PC-3 (cell line): ENCODE data around the gene MC2R. TPM values are rescaled to one million over a fixed set of nuclear protein-coding genes. Genes with fewer than 3 reads are reported as not detected.
"Not testable (repeated sequence)": the region's sequence is repeated elsewhere in the genome, so short reads cannot be mapped to it uniquely, and the experiment has no call there.

ENCODE experiments used
- ATAC-seq: fragments of 200-7000 bp; cut with Tn5 transposase; 2 replicates; pipeline ENCODE4 v1.9.1; 2020; ENCODE audit warnings: mild to moderate bottlenecking, moderate library complexity
- BruUV-seq: library from RNA; stranded (reverse); fragments of 400-500 nt; replicated peaks from 2 replicates; lab custom pipeline; 2021; lab: Mats Ljungman, UMichigan
- CTCF ChIA-PET: fragments of 300-600 bp; sonication (Branson Sonifier 250); formaldehyde crosslinking; loops from one replicate; lab custom pipeline; 2022; ENCODE audit warnings: antibody characterized with exemption; lab: Charles Lee
- POLR2A ChIA-PET: fragments of 300-600 bp; sonication (Branson Sonifier 250); formaldehyde crosslinking; loops from one replicate; lab custom pipeline; 2022; ENCODE audit warnings: antibody characterized with exemption; ENCODE audit not compliant: unreplicated experiment; lab: Charles Lee
- DNase-seq: peaks from one replicate; pipeline ENCODE4 v3.0.0-alpha.2; 2015
- H2AFZ ChIP-seq: fragments of 300-600 bp; sonication (generic); 2 replicates; pipeline ENCODE4 v1.6.0; 2016; ENCODE audit warnings: antibody characterized with exemption, low read length
- H3F3A ChIP-seq: fragments of 300-600 bp; sonication (generic); one replicate; pipeline ENCODE4 v1.6.0; 2017; ENCODE audit warnings: antibody characterized with exemption, low read length, control low read depth, mild to moderate bottlenecking; ENCODE audit not compliant: unreplicated experiment
- H3K27ac ChIP-seq: fragments of 300-600 bp; sonication (generic); 2 replicates; pipeline ENCODE4 v1.5.1; 2016; ENCODE audit warnings: mild to moderate bottlenecking, low read length
- H3K27me3 ChIP-seq: fragments of 300-600 bp; sonication (generic); 2 replicates; pipeline ENCODE4 v1.6.1; 2016; ENCODE audit warnings: low read length, mixed read lengths
- H3K36me3 ChIP-seq: fragments of 300-600 bp; sonication (generic); 2 replicates; pipeline ENCODE4 v1.6.1; 2016; ENCODE audit warnings: low read depth, mixed run types, low read length, mixed read lengths
- H3K4me1 ChIP-seq: fragments of 300-600 bp; sonication (generic); 2 replicates; pipeline ENCODE4 v1.5.1; 2016; ENCODE audit warnings: low read length; ENCODE audit not compliant: insufficient read depth
- H3K4me2 ChIP-seq: fragments of 300-600 bp; sonication (generic); 2 replicates; pipeline ENCODE4 v1.6.0; 2016; ENCODE audit warnings: low read length
- H3K4me3 ChIP-seq: fragments of 300-600 bp; sonication (generic); 2 replicates; pipeline ENCODE4 v1.5.1; 2016; ENCODE audit warnings: mild to moderate bottlenecking, low read length, mixed read lengths
- H3K79me2 ChIP-seq: fragments of 300-600 bp; sonication (generic); 2 replicates; pipeline ENCODE4 v1.6.1; 2017; ENCODE audit warnings: low read length, mixed read lengths
- H3K9ac ChIP-seq: fragments of 300-600 bp; sonication (generic); 2 replicates; pipeline ENCODE4 v1.6.0; 2016; ENCODE audit warnings: mild to moderate bottlenecking, low read length
- H3K9me2 ChIP-seq: fragments of 300-600 bp; sonication (generic); replicated peaks from 2 replicates; pipeline ENCODE4 v1.6.1; 2016; ENCODE audit warnings: mixed run types, low read length, mixed read lengths
- H3K9me3 ChIP-seq: fragments of 300-600 bp; sonication (generic); 2 replicates; pipeline ENCODE4 v1.6.1; 2016; ENCODE audit warnings: low read length, mixed read lengths
- H4K20me1 ChIP-seq: fragments of 300-600 bp; sonication (generic); 2 replicates; pipeline ENCODE4 v1.6.1; 2016; ENCODE audit warnings: low read length, mixed read lengths
- EZH2 ChIP-seq: fragments of 300-600 bp; sonication (generic); IDR thresholded peaks from one replicate; pipeline ENCODE4 v1.6.1; 2017; ENCODE audit warnings: antibody characterized with exemption, mild to moderate bottlenecking, low read length; ENCODE audit not compliant: unreplicated experiment
- EZH2phosphoT487 ChIP-seq: fragments of 300-600 bp; sonication (generic); IDR thresholded peaks from 2 replicates; pipeline ENCODE4 v1.6.1; 2018; ENCODE audit warnings: mild to moderate bottlenecking, antibody characterized with exemption, low read length, borderline replicate concordance
- intact Hi-C: fragments of 100-400 bp; cut with micrococcal nuclease; formaldehyde crosslinking; loops from 2 replicates; pipeline ENCODE4 v1.9.0; 2023
- total RNA-seq: library from RNA; depleted of rRNA; stranded (reverse); fragments of >200 nt; gene quantifications from 2 replicates; pipeline ENCODE4 v1.2.3, GENCODE V29; 2014
- TF ChIP-seq, protein P1 (sequence below): fragments of 300-600 bp; sonication (generic); conservative IDR thresholded peaks from 2 replicates; pipeline ENCODE4 v1.5.1; 2017; ENCODE audit warnings: antibody characterized with exemption, low read depth, mild to moderate bottlenecking, low read length

The MC2R gene
- total RNA-seq, 1 experiment from 2014 or later = not detected

DNA sequence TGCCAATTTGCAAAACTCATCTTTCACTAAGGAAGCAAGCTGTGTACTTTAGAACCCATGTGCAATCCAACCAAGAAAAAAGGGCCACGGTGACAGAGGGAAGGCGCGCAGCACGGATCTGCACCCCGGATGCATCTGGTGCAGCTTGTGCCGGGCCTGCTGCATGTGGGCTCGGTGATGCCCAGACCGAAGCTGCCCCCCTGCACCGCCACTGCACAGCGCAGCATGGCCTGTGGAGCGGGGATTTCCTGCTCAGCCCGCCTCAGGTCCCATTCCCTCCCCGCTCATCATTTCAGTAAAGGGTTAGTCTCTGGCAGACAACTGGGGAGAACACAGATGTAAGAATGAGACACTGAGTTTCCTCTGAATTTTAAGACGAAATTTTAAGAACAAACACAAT is 43.0 kb downstream of the MC2R start:
- Histone ChIP-seq H4K20me1 (no peaks in the 10 kb centered on the region), H3K9ac (no peak overlapping the region), H3K9me3 (no peaks in the 10 kb centered on the region), H3F3A (no peaks in the 10 kb centered on the region), H2AFZ (no peak overlapping the region), H3K4me2 (no peak overlapping the region), H3K79me2 (no peaks in the 10 kb centered on the region), H3K36me3 (no peaks in the 10 kb centered on the region), H3K27ac (no peak overlapping the region), H3K27me3 (peaks cover 87% of the 10 kb centered on the region), H3K9me2 (no peaks in the 10 kb centered on the region), H3K4me3 (no peak overlapping the region), H3K4me1 (no peaks in the 10 kb centered on the region)
- intact Hi-C loops = no loop called here
- TF ChIP-seq, protein P1, sequence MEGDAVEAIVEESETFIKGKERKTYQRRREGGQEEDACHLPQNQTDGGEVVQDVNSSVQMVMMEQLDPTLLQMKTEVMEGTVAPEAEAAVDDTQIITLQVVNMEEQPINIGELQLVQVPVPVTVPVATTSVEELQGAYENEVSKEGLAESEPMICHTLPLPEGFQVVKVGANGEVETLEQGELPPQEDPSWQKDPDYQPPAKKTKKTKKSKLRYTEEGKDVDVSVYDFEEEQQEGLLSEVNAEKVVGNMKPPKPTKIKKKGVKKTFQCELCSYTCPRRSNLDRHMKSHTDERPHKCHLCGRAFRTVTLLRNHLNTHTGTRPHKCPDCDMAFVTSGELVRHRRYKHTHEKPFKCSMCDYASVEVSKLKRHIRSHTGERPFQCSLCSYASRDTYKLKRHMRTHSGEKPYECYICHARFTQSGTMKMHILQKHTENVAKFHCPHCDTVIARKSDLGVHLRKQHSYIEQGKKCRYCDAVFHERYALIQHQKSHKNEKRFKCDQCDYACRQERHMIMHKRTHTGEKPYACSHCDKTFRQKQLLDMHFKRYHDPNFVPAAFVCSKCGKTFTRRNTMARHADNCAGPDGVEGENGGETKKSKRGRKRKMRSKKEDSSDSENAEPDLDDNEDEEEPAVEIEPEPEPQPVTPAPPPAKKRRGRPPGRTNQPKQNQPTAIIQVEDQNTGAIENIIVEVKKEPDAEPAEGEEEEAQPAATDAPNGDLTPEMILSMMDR = no peak
- no peak for TF ChIP-seq EZH2
- no peak for TF ChIP-seq EZH2phosphoT487
- CTCF ChIA-PET = no interaction called here
- POLR2A ChIA-PET = no interaction called here
- DNase-seq (no peak), ATAC-seq (no peak)
- BruUV-seq = no TSS peak

DNA sequence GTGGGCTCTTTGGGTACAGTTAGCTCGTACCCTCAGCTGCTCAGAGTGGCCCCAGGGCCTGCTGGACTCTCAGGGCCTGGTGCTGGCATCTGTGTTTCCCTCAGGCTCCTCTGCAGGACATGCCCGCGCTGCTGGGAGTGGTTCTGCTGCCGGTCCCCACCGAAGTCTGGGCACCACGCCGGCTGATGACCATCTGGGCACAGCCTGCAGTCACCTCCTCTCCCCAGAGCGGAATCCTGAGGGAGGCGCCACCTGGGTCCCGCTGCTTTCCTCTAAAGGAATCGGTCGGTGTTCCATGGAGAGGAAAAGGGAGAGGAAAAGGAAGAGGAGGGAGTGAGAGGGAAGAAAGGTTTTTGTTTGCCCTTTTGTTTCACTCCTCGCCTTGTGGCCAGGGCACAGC is 43.6 kb downstream of the MC2R start:
- H3K27ac ChIP-seq = no peak overlapping the region
- H3K79me2 ChIP-seq = no peaks in the 10 kb centered on the region
- no peaks in the 10 kb centered on the region for H3K9me3 ChIP-seq
- ATAC-seq (no peak), DNase-seq (no peak)
- no TSS peak for BruUV-seq
- POLR2A ChIA-PET = no interaction called here
- H3K9ac ChIP-seq = no peak overlapping the region
- intact Hi-C loops = no loop called here
- no peaks in the 10 kb centered on the region for H3K36me3 ChIP-seq
- TF ChIP-seq EZH2phosphoT487 (no peak), EZH2 (no peak)
- TF ChIP-seq, protein P1 = no peak
- H4K20me1 ChIP-seq = no peaks in the 10 kb centered on the region
- CTCF ChIA-PET = no interaction called here
- no peak overlapping the region for H3K4me2 ChIP-seq
- H2AFZ ChIP-seq = no peak overlapping the region
- no peaks in the 10 kb centered on the region for H3K9me2 ChIP-seq
- peaks cover 88% of the 10 kb centered on the region for H3K27me3 ChIP-seq
- H3K4me3 ChIP-seq = no peak overlapping the region
- H3F3A ChIP-seq = no peaks in the 10 kb centered on the region
- no peaks in the 10 kb centered on the region for H3K4me1 ChIP-seq

DNA sequence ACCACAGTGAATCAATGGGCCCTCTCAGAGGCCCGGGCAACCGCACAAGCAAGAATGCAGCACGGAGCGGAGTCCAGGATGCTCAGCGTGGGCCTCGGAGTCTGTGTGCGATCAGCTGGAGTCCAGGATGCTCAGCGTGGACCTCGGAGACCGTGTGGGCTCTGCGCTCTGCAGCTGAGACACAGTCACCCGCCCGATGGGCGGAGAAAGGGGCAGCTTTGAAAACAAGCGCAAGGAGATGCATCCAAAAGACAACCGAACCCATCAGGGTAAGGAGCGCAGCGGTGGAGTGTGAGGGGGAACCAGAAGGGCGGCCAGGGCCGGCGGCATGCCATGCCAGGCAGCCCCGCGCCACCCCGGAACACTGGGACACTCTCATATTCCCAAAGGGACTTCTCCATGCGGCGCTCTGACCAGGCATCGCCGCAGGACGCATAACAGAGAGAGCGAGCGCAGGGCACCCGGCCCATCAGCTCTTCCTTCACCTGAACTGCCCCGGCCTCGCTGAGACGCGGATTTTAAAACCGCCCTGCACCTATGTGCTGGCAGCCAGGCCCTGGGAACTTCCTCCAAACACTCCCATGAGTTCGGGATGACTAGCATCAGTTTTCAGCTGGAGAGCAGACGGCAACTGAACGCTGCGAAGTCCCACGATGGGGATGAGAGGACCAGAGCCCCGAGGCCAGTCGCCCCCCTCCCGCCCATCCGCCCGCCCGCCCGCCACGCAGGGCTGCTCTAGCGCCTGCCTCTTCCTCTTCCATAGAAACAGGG is 46.6 kb downstream of the MC2R start:
- no peak for DNase-seq
- H3K4me2 ChIP-seq = no peak overlapping the region
- POLR2A ChIA-PET = no interaction called here

DNA sequence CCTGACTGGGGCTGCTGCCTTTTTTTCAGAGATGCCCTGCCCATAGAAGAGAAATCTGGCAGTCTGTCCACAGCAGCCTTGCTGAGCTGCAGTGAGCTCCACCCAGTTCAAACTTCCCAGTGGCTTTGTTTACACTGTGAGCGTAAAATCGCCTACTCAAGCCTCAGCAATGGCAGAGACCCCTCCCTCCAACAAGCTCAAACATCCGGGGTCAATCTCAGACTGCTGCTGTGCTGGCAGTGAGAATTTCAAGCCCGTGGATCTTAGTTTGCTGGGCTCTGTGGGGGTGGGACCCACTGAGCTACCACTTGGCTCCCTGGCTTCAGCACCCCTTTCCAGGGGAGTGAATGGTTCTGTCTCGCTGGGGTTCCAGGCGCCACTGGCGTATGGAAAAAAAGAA is 52.4 kb downstream of the MC2R start:
- Histone ChIP-seq H3K4me3 (peak overlapping the region; percentile 44; the same call in 1 of the 2 replicates), H2AFZ (peak overlapping the region; percentile 63; the same call in 1 of the 2 replicates), H3K4me2 (peak overlapping the region; percentile 71), H3K27me3 (peaks cover 40% of the 10 kb centered on the region)
- CTCF ChIA-PET, H3K4me1 ChIP-seq, H3K36me3 ChIP-seq, BruUV-seq, POLR2A ChIA-PET, H3K79me2 ChIP-seq, H4K20me1 ChIP-seq, H3K9me3 ChIP-seq, H3K9ac ChIP-seq, H3K27ac ChIP-seq, intact Hi-C loops, H3K9me2 ChIP-seq, H3F3A ChIP-seq: not testable (repeated sequence)
- DNase-seq (peak; percentile 58), ATAC-seq (peak; percentile 81)

More for the DNA sequence above, 46.6 kb downstream of the MC2R start:
- H3K9me3 ChIP-seq = no peaks in the 10 kb centered on the region
- no peaks in the 10 kb centered on the region for H3K79me2 ChIP-seq
- H4K20me1 ChIP-seq = no peaks in the 10 kb centered on the region
- H3K4me3 ChIP-seq = no peak overlapping the region
- no peak overlapping the region for H3K9ac ChIP-seq
- no peak overlapping the region for H3K27ac ChIP-seq
- H2AFZ ChIP-seq = no peak overlapping the region
- TF ChIP-seq, protein P1 = no peak
- no peak for TF ChIP-seq EZH2phosphoT487
- no peak for TF ChIP-seq EZH2
- ATAC-seq = no peak
- peaks cover 88% of the 10 kb centered on the region for H3K27me3 ChIP-seq
- CTCF ChIA-PET = no interaction called here
- intact Hi-C loops = no loop called here
- BruUV-seq = no TSS peak
- H3F3A ChIP-seq = no peaks in the 10 kb centered on the region
- H3K9me2 ChIP-seq = no peaks in the 10 kb centered on the region
- H3K36me3 ChIP-seq = no peaks in the 10 kb centered on the region
- H3K4me1 ChIP-seq = no peaks in the 10 kb centered on the region
